Keratinocyte (primary cell): Measurements from ENCODE around the gene WNK4. TPM values are rescaled to one million over a fixed set of nuclear protein-coding genes. Genes with fewer than 3 reads are reported as not detected.

ENCODE experiments used
- DNase-seq: peaks from one replicate; pipeline ENCODE4 v3.0.0-alpha.2; 2011; ENCODE audit warnings: low read depth, missing footprints, low spot score
- FAIRE-seq: peaks from 2 replicates; lab custom pipeline; 2011; peaks lifted over from hg19 to GRCh38; lab: Jason Lieb, UNC
- H2AFZ ChIP-seq: 2 replicates; pipeline ENCODE4 v1.6.0; 2012; ENCODE audit warnings: low read length, control low read depth, inconsistent platforms; ENCODE audit not compliant: control insufficient read depth
- H3K27ac ChIP-seq: 2 replicates; pipeline ENCODE4 v1.5.1; 2011; ENCODE audit warnings: low read length; ENCODE audit not compliant: control insufficient read depth, insufficient read depth
- H3K27me3 ChIP-seq: 3 replicates; pipeline ENCODE4 v1.6.0; 2011; ENCODE audit warnings: low read length; ENCODE audit not compliant: control insufficient read depth, insufficient read depth; ENCODE audit errors: extremely low read depth
- H3K36me3 ChIP-seq, 2 experiments: 2 replicates in 1 of 2; 3 replicates in 1 of 2; pipeline ENCODE4 v1.5.1; 2011; ENCODE audit warnings: low read length in 2 of 2, mild to moderate bottlenecking in 1 of 2; ENCODE audit not compliant: control insufficient read depth in 2 of 2, insufficient read depth in 2 of 2; ENCODE audit errors: extremely low read depth in 1 of 2
- H3K4me1 ChIP-seq: 3 replicates; pipeline ENCODE4 v1.5.1; 2011; ENCODE audit warnings: low read length; ENCODE audit not compliant: control insufficient read depth, insufficient read depth; ENCODE audit errors: extremely low read depth
- H3K4me2 ChIP-seq: 3 replicates; pipeline ENCODE4 v1.6.0; 2011; ENCODE audit warnings: low read depth, low read length; ENCODE audit not compliant: control insufficient read depth, insufficient read depth; ENCODE audit errors: extremely low read depth
- H3K4me3 ChIP-seq, 3 experiments: fragments of 200-600 bp in 1 of 3; sonication (generic) in 1 of 3; 2 replicates in 2 of 3; 3 replicates in 1 of 3; pipeline ENCODE4 v1.5.1; 2011 to 2016; ENCODE audit warnings: low read length in 3 of 3, mild to moderate bottlenecking in 3 of 3, control low read depth in 2 of 3, inconsistent platforms in 1 of 3, low read depth in 1 of 3, mixed read lengths in 1 of 3, mixed run types in 1 of 3, moderate library complexity in 1 of 3; ENCODE audit not compliant: control insufficient read depth in 2 of 3, insufficient read depth in 2 of 3; ENCODE audit errors: extremely low read depth in 1 of 3
- H3K79me2 ChIP-seq: 2 replicates; pipeline ENCODE4 v1.6.0; 2012; ENCODE audit warnings: low read length; ENCODE audit not compliant: control insufficient read depth, insufficient read depth
- H3K9ac ChIP-seq: 3 replicates; pipeline ENCODE4 v1.6.0; 2011; ENCODE audit warnings: low read length; ENCODE audit not compliant: control insufficient read depth, insufficient read depth; ENCODE audit errors: extremely low read depth
- H3K9me1 ChIP-seq: 3 replicates; pipeline ENCODE4 v1.6.0; 2011; ENCODE audit warnings: low read length; ENCODE audit not compliant: control insufficient read depth, insufficient read depth; ENCODE audit errors: extremely low read depth
- H3K9me3 ChIP-seq: 2 replicates; pipeline ENCODE4 v1.5.1; 2012; ENCODE audit warnings: low read depth, low read length; ENCODE audit not compliant: control insufficient read depth
- H4K20me1 ChIP-seq: 3 replicates; pipeline ENCODE4 v1.6.0; 2011; ENCODE audit warnings: low read length; ENCODE audit not compliant: control insufficient read depth, insufficient read depth; ENCODE audit errors: extremely low read depth
- CTCF ChIP-seq, 3 experiments: IDR thresholded peaks in 1 of 3; conservative IDR thresholded peaks in 1 of 3; optimal IDR thresholded peaks in 1 of 3; 2 replicates in 2 of 3; 3 replicates in 1 of 3; pipeline versions ENCODE3 to v1.5.1; 2011; ENCODE audit warnings: low read length in 3 of 3, mild to moderate bottlenecking in 3 of 3, moderate library complexity in 2 of 3, control low read depth in 1 of 3, inconsistent platforms in 1 of 3; ENCODE audit not compliant: insufficient read depth in 2 of 3; ENCODE audit errors: extremely low read depth in 1 of 3
- EZH2 ChIP-seq: IDR thresholded peaks from one replicate; pipeline ENCODE4 v1.6.1; 2012; ENCODE audit warnings: inconsistent platforms, mild to moderate bottlenecking, low read length, moderate library complexity
- dilution Hi-C: fragments of 300-500 bp; cut with MboI; formaldehyde crosslinking; loops from one replicate; pipeline ENCODE4 v1.7.0; 2020; ENCODE audit warnings: low sequenced_read_pairs; ENCODE audit not compliant: extremely low pct_ligation_motif_present
- polyA plus RNA-seq, 5 experiments: library from polyadenylated mRNA; depleted of rRNA in 3 of 5; stranded (reverse) in 3 of 5; stranded (forward) in 1 of 5; unstranded in 1 of 5; fragments of >200 nt; gene quantifications; 1 replicate in 1 of 5; 2 replicates in 3 of 5; 3 replicates in 1 of 5; pipeline versions ENCODE4 v1.2.1 to v1.2.3, GENCODE V29; 2011 to 2012; ENCODE audit warnings: missing spikeins in 2 of 5, low read depth in 1 of 5, low replicate concordance in 1 of 5
- small RNA-seq, 3 experiments: library from RNA; depleted of rRNA; stranded (forward); fragments of <200 nt; gene quantifications; one replicate each; pipeline ENCODE3, GENCODE V24; 2012; ENCODE audit warnings: low read depth in 3 of 3, low replicate concordance in 1 of 3; ENCODE audit not compliant: insufficient read length in 3 of 3

Gene WNK4
- polyA plus RNA-seq, 1 donor (not counting 4 experiments of a cell fraction or from before 2014, with no cell fraction given) = 0.04 TPM

- no peak overlapping the region for H3K4me2 ChIP-seq
- H3K27me3 ChIP-seq = no peaks in the 10 kb centered on the region
- TF ChIP-seq EZH2 = no peak
- no peak for TF ChIP-seq CTCF (optimal IDR thresholded peaks at IDR 0.05 in 1 of 3, IDR thresholded peaks at IDR 0.05 in 1 of 3, conservative IDR thresholded peaks at IDR 0.05 in 1 of 3; ENCODE audit: extremely low read depth in 1 of 3, insufficient read depth in 2 of 3, low read length in 3 of 3)
- dilution Hi-C loops = loop anchor here (25.0 kb wide), 1 partner anchor 91 kb away; no protein-coding TSS in a partner anchor
- DNase-seq (no peak), FAIRE-seq (no peak)
- no peak overlapping the region for H3K27ac ChIP-seq
- no peaks in the 10 kb centered on the region for H3K4me1 ChIP-seq
- peaks cover 3% of the 10 kb centered on the region for H4K20me1 ChIP-seq
- H3K79me2 ChIP-seq = no peaks in the 10 kb centered on the region
- no peak overlapping the region for H2AFZ ChIP-seq
- H3K36me3 ChIP-seq = peaks cover 29 to 34% of the 10 kb centered on the region in 2 experiments
- no peaks in the 10 kb centered on the region for H3K9me3 ChIP-seq
- no peak overlapping the region for H3K9ac ChIP-seq
- no peak overlapping the region for H3K4me3 ChIP-seq
- H3K9me1 ChIP-seq = no peaks in the 10 kb centered on the region
These were observed 65.6 kb downstream of the WNK4 start for GRCh38 chr17:42845918-42846593.

Small RNAs within 50 kb of the gene (small RNA-seq; reads per million reads assigned to genes)
- gene HMGN2P15 = 0 reads per million in 3 experiments
- 0 to 0.07 (median 0) reads per million in 3 experiments for gene MIR6781

Other genes with a start within 250 kb of the WNK4 start
- 6.9 to 13.1 TPM (median 10.8 TPM) in 3 replicates for gene NAGLU, start 244.4 kb upstream of the WNK4 start, polyA plus RNA-seq
- gene HSD17B1, start 227.7 kb upstream of the WNK4 start, polyA plus RNA-seq = 3.6 to 14.7 TPM (median 5.3 TPM) in 3 replicates
- gene COASY, start 218.5 kb upstream of the WNK4 start, polyA plus RNA-seq = 25.9 to 49.8 TPM (median 26.2 TPM) in 3 replicates
- gene MLX, start 213.5 kb upstream of the WNK4 start, polyA plus RNA-seq = 39.2 to 45.1 TPM (median 39.5 TPM) in 3 replicates
- 2.4 to 7.8 TPM (median 7.7 TPM) in 3 replicates for gene PSMC3IP, start 202.9 kb upstream of the WNK4 start, polyA plus RNA-seq
- gene RETREG3, start 171.2 kb upstream of the WNK4 start, polyA plus RNA-seq = 25.2 to 49.5 TPM (median 32.5 TPM) in 3 replicates
- gene TUBG1, start 170.9 kb upstream of the WNK4 start, polyA plus RNA-seq = 35.1 to 141 TPM (median 54.8 TPM) in 3 replicates
- 13.5 to 17.8 TPM (median 14.5 TPM) in 3 replicates for gene TUBG2, start 121.3 kb upstream of the WNK4 start, polyA plus RNA-seq
- gene PLEKHH3, start 103.6 kb upstream of the WNK4 start, polyA plus RNA-seq = 3.1 to 10.7 TPM (median 4.9 TPM) in 3 replicates
- 0.02 to 0.05 TPM (median 0.03 TPM) in 3 replicates for gene CCR10, start 98.8 kb upstream of the WNK4 start, polyA plus RNA-seq
- 0.46 to 2.0 TPM (median 0.71 TPM) in 3 replicates for gene CNTNAP1, start 98.1 kb upstream of the WNK4 start, polyA plus RNA-seq
- 13.6 to 18.4 TPM (median 18.3 TPM) in 3 replicates for gene EZH1, start 35.6 kb upstream of the WNK4 start, polyA plus RNA-seq
- gene RAMP2, start 19.4 kb upstream of the WNK4 start, polyA plus RNA-seq = 0.19 TPM in 1 of 3 replicates, not detected in the others
- gene VPS25, start 7.2 kb upstream of the WNK4 start, polyA plus RNA-seq = 122 to 141 TPM (median 133 TPM) in 3 replicates
- gene COA3, start 18.1 kb downstream of the WNK4 start, polyA plus RNA-seq = 83.6 to 97.8 TPM (median 92.4 TPM) in 3 replicates
- gene CNTD1, start 18.3 kb downstream of the WNK4 start, polyA plus RNA-seq = not detected in 3 replicates
- 71.6 to 94.2 TPM (median 89.8 TPM) in 3 replicates for gene BECN1, start 43.7 kb downstream of the WNK4 start, polyA plus RNA-seq
- gene PSME3, start 52.8 kb downstream of the WNK4 start, polyA plus RNA-seq = 108 to 257 TPM (median 190 TPM) in 3 replicates
- 0.73 to 1.5 TPM (median 0.94 TPM) in 3 replicates for gene AOC2, start 64.0 kb downstream of the WNK4 start, polyA plus RNA-seq
- 0.18 to 0.30 TPM (median 0.22 TPM) in 3 replicates for gene AOC3, start 70.6 kb downstream of the WNK4 start, polyA plus RNA-seq
- gene G6PC1, start 120.2 kb downstream of the WNK4 start, polyA plus RNA-seq = not detected in 3 replicates
- gene AARSD1, start 183.8 kb downstream of the WNK4 start, polyA plus RNA-seq = 38.5 to 49.3 TPM (median 45.0 TPM) in 3 replicates
- 0.19 to 0.44 TPM (median 0.37 TPM) in 3 replicates for gene PTGES3L, start 199.5 kb downstream of the WNK4 start, polyA plus RNA-seq
- gene RUNDC1, start 200.0 kb downstream of the WNK4 start, polyA plus RNA-seq = 10.8 to 12.8 TPM (median 11.1 TPM) in 3 replicates
- gene RPL27, start 217.8 kb downstream of the WNK4 start, polyA plus RNA-seq = 4,091 to 7,614 TPM (median 7,074 TPM) in 3 replicates
- 22.0 to 34.8 TPM (median 27.6 TPM) in 3 replicates for gene IFI35, start 226.2 kb downstream of the WNK4 start, polyA plus RNA-seq
- 151 to 186 TPM (median 183 TPM) in 3 replicates for gene VAT1, start 241.8 kb downstream of the WNK4 start, polyA plus RNA-seq
- 0.12 to 0.20 TPM (median 0.15 TPM) in 3 replicates for gene RND2, start 244.6 kb downstream of the WNK4 start, polyA plus RNA-seq